ENCODE measurements around the gene RRAGD. TPM values are rescaled to one million over a fixed set of nuclear protein-coding genes. Genes with fewer than 3 reads are reported as not detected.

Gene RRAGD
- total and polyA plus RNA-seq, 2 of the 13 experiments (the other 11 are each of a cell fraction or from before 2014, with no cell fraction given) = 0.35 to 0.53 TPM

GRCh38 chr6:89413006-89413400 lies 930 bp upstream of the RRAGD start:
- no peak for FAIRE-seq
- H2AFZ ChIP-seq (ENCODE audit: low read length) = no peak overlapping the region
- no peak for DNase-seq (ENCODE audit: low spot score)
- H3K9ac ChIP-seq (ENCODE audit: insufficient read depth, low read depth, low read length) = no peak overlapping the region
- intact Hi-C loops (cut with micrococcal nuclease; ENCODE audit: unreplicated experiment) (no loop called here), in situ Hi-C loops (cut with HindIII; ENCODE audit: extremely low pct_ligation_motif_present, low pct_unique_long_range_greater_than_20kb) (no loop called here)
- ChIA-PET CTCF (ENCODE audit: low intra/inter-chr PET ratio, low total read pairs) (no interaction called here), POLR2A (no interaction called here)
- no TSS peak for BruUV-seq (replicated peaks)
- H3K4me1 ChIP-seq (ENCODE audit: insufficient read depth, low read length) = peaks cover 25% of the 10 kb centered on the region
- peaks cover 1 to 50% of the 10 kb centered on the region in 2 experiments; a peak in 4 of 5 replicates for H3K27me3 ChIP-seq (ENCODE audit: control insufficient read depth in 1 of 2, insufficient read depth in 2 of 2, low read length in 2 of 2)
- 5% methylated on average over 9 of the region's 9 CpGs for WGBS (ENCODE audit: low lambda C conversion rate)
- H4K20me1 ChIP-seq (ENCODE audit: insufficient read depth, low read length) = no peaks in the 10 kb centered on the region
- no peaks in the 10 kb centered on the region for H3K9me3 ChIP-seq (ENCODE audit: low read length)
- ATAC-seq = 0 out of 3 replicates have a peak, but pooled peaks have one; percentile 8
- H3K27ac ChIP-seq (ENCODE audit: extremely low read length, insufficient read depth, low read length) = no peak overlapping the region
- H3K36me3 ChIP-seq (replicated peaks in 1 of 2; ENCODE audit: control insufficient read depth in 1 of 2, insufficient read depth in 2 of 2, low read length in 2 of 2) = no peaks in the 10 kb centered on the region
- H3K79me2 ChIP-seq (ENCODE audit: insufficient read depth, low read length) = no peaks in the 10 kb centered on the region
- peak overlapping the region; percentile 78 for H3K4me2 ChIP-seq (ENCODE audit: low read depth, low read length)
- TF ChIP-seq CTCF (CRISPR knock-in tag; IDR thresholded peaks at IDR 0.05) = no peak
- no peak for TF ChIP-seq SAFB2 (CRISPR knock-in tag; IDR thresholded peaks at IDR 0.05; ENCODE audit: borderline replicate concordance, low read depth)
- no peak for TF ChIP-seq ZSCAN29 (CRISPR knock-in tag; conservative IDR thresholded peaks at IDR 0.05)
- TF ChIP-seq, protein P1, sequence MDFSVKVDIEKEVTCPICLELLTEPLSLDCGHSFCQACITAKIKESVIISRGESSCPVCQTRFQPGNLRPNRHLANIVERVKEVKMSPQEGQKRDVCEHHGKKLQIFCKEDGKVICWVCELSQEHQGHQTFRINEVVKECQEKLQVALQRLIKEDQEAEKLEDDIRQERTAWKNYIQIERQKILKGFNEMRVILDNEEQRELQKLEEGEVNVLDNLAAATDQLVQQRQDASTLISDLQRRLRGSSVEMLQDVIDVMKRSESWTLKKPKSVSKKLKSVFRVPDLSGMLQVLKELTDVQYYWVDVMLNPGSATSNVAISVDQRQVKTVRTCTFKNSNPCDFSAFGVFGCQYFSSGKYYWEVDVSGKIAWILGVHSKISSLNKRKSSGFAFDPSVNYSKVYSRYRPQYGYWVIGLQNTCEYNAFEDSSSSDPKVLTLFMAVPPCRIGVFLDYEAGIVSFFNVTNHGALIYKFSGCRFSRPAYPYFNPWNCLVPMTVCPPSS (IDR thresholded peaks at IDR 0.05) = no peak
- TF ChIP-seq HNRNPK (IDR thresholded peaks at IDR 0.05; ENCODE audit: low read depth, low read length, poor library complexity, severe bottlenecking) = no peak
- no peak for TF ChIP-seq SYNCRIP (IDR thresholded peaks at IDR 0.05; ENCODE audit: insufficient read depth, low read depth, low read length)
- no peak for TF ChIP-seq ZNF691 (CRISPR knock-in tag; IDR thresholded peaks at IDR 0.05; ENCODE audit: borderline replicate concordance, low read depth)
- no peak for TF ChIP-seq GTF2F1 (IDR thresholded peaks at IDR 0.05; ENCODE audit: low read length)
- TF ChIP-seq, protein P2, sequence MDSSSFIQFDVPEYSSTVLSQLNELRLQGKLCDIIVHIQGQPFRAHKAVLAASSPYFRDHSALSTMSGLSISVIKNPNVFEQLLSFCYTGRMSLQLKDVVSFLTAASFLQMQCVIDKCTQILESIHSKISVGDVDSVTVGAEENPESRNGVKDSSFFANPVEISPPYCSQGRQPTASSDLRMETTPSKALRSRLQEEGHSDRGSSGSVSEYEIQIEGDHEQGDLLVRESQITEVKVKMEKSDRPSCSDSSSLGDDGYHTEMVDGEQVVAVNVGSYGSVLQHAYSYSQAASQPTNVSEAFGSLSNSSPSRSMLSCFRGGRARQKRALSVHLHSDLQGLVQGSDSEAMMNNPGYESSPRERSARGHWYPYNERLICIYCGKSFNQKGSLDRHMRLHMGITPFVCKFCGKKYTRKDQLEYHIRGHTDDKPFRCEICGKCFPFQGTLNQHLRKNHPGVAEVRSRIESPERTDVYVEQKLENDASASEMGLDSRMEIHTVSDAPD (CRISPR knock-in tag; IDR thresholded peaks at IDR 0.05) = no peak
- TF ChIP-seq, protein P3, sequence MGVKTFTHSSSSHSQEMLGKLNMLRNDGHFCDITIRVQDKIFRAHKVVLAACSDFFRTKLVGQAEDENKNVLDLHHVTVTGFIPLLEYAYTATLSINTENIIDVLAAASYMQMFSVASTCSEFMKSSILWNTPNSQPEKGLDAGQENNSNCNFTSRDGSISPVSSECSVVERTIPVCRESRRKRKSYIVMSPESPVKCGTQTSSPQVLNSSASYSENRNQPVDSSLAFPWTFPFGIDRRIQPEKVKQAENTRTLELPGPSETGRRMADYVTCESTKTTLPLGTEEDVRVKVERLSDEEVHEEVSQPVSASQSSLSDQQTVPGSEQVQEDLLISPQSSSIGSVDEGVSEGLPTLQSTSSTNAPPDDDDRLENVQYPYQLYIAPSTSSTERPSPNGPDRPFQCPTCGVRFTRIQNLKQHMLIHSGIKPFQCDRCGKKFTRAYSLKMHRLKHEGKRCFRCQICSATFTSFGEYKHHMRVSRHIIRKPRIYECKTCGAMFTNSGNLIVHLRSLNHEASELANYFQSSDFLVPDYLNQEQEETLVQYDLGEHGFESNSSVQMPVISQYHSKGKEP (CRISPR knock-in tag; IDR thresholded peaks at IDR 0.05) = no peak
- no peak for TF ChIP-seq ZNF333 (CRISPR knock-in tag; IDR thresholded peaks at IDR 0.05; ENCODE audit: borderline replicate concordance)
- no peak for TF ChIP-seq ZNF263 (CRISPR knock-in tag; IDR thresholded peaks at IDR 0.05)
- TF ChIP-seq DNMT1 (CRISPR knock-in tag; IDR thresholded peaks at IDR 0.05) = no peak
- TF ChIP-seq, protein P4, sequence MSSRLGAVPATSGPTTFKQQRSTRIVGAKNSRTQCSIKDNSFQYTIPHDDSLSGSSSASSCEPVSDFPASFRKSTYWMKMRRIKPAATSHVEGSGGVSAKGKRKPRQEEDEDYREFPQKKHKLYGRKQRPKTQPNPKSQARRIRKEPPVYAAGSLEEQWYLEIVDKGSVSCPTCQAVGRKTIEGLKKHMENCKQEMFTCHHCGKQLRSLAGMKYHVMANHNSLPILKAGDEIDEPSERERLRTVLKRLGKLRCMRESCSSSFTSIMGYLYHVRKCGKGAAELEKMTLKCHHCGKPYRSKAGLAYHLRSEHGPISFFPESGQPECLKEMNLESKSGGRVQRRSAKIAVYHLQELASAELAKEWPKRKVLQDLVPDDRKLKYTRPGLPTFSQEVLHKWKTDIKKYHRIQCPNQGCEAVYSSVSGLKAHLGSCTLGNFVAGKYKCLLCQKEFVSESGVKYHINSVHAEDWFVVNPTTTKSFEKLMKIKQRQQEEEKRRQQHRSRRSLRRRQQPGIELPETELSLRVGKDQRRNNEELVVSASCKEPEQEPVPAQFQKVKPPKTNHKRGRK (CRISPR knock-in tag; IDR thresholded peaks at IDR 0.05) = no peak
- TF ChIP-seq THYN1 (CRISPR knock-in tag; IDR thresholded peaks at IDR 0.05; ENCODE audit: borderline replicate concordance, low read depth) = no peak
- peak overlapping the region in 2 of 3 experiments; percentile 60 to 72; a peak in 2 of 6 replicates for H3K4me3 ChIP-seq (replicated peaks in 1 of 3; ENCODE audit: insufficient read depth in 1 of 3, low read depth in 2 of 3, low read length in 3 of 3)

Measured in HepG2 (cell line).